ENCODE data around the gene RHBDL1.

- TF ChIP-seq, protein P1, sequence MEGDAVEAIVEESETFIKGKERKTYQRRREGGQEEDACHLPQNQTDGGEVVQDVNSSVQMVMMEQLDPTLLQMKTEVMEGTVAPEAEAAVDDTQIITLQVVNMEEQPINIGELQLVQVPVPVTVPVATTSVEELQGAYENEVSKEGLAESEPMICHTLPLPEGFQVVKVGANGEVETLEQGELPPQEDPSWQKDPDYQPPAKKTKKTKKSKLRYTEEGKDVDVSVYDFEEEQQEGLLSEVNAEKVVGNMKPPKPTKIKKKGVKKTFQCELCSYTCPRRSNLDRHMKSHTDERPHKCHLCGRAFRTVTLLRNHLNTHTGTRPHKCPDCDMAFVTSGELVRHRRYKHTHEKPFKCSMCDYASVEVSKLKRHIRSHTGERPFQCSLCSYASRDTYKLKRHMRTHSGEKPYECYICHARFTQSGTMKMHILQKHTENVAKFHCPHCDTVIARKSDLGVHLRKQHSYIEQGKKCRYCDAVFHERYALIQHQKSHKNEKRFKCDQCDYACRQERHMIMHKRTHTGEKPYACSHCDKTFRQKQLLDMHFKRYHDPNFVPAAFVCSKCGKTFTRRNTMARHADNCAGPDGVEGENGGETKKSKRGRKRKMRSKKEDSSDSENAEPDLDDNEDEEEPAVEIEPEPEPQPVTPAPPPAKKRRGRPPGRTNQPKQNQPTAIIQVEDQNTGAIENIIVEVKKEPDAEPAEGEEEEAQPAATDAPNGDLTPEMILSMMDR (conservative IDR thresholded peaks at IDR 0.05; ENCODE audit: low read depth, low read length) = no peak
- TF ChIP-seq EZH2 (IDR thresholded peaks at IDR 0.05; ENCODE audit: low read length, unreplicated experiment) (no peak), EZH2phosphoT487 (IDR thresholded peaks at IDR 0.05; ENCODE audit: borderline replicate concordance, low read length) (no peak)
These were observed 2.6 kb upstream of the RHBDL1 start for GRCh38 chr16:672851-673250.

Measured in PC-3 (cell line).